ENCODE data around the gene ADGRG6. TPM values are rescaled to one million over a fixed set of nuclear protein-coding genes. Genes with fewer than 3 reads are reported as not detected.

ADGRG6 gene
- total and polyA plus RNA-seq, 2 donors (not counting 3 experiments of a cell fraction or from before 2014, with no cell fraction given): 99.3 to 166 TPM

- H3K4me3 ChIP-seq (replicated peaks in 1 of 3; ENCODE audit: insufficient read depth in 1 of 3, low read depth in 1 of 3, low read length in 3 of 3): no peak overlapping the region
- FAIRE-seq: no peak
- no peak overlapping the region for H3K9ac ChIP-seq (replicated peaks; ENCODE audit: extremely low read depth, insufficient read depth, low read length)
- no peaks in the 10 kb centered on the region for H3K27me3 ChIP-seq (ENCODE audit: control insufficient read depth in 2 of 2, insufficient read depth in 2 of 2, low read length in 2 of 2)
- H3K36me3 ChIP-seq (ENCODE audit: control insufficient read depth in 2 of 2, extremely low read depth in 1 of 2, insufficient read depth in 2 of 2, low read length in 2 of 2): no peaks in the 10 kb centered on the region
- no peak overlapping the region for H2AFZ ChIP-seq (ENCODE audit: low read depth, low read length)
- dilution Hi-C loops (cut with MboI; ENCODE audit: extremely low pct_ligation_motif_present, low sequenced_read_pairs): no loop called here
- CTCF ChIA-PET: interaction anchor here (1.2 to 2.2 kb wide), 4 partner anchors 10 to 19 kb away, joined by 3 to 10 read pairs (median 4); no protein-coding TSS in a partner anchor
- H3K4me1 ChIP-seq (ENCODE audit: control insufficient read depth, extremely low read depth, insufficient read depth, low read length): peaks cover 5% of the 10 kb centered on the region
- H3K27ac ChIP-seq (ENCODE audit: insufficient read depth, low read depth, low read length): no peak overlapping the region
- H3K9me1 ChIP-seq (replicated peaks; ENCODE audit: control insufficient read depth, extremely low read depth, insufficient read depth, low read length): no peaks in the 10 kb centered on the region
- H3K4me2 ChIP-seq (ENCODE audit: insufficient read depth, low read length): no peak overlapping the region
- H3K9me3 ChIP-seq (replicated peaks; ENCODE audit: control insufficient read depth, insufficient read depth, low read length): no peaks in the 10 kb centered on the region
- no TSS peak for BruUV-seq (replicated peaks)
- H4K20me1 ChIP-seq (replicated peaks; ENCODE audit: control insufficient read depth, extremely low read depth, insufficient read depth, low read length): no peaks in the 10 kb centered on the region
- TF ChIP-seq POLR2A (IDR thresholded peaks at IDR 0.05; ENCODE audit: low read depth, low read length): no peak
- TF ChIP-seq, protein P1, sequence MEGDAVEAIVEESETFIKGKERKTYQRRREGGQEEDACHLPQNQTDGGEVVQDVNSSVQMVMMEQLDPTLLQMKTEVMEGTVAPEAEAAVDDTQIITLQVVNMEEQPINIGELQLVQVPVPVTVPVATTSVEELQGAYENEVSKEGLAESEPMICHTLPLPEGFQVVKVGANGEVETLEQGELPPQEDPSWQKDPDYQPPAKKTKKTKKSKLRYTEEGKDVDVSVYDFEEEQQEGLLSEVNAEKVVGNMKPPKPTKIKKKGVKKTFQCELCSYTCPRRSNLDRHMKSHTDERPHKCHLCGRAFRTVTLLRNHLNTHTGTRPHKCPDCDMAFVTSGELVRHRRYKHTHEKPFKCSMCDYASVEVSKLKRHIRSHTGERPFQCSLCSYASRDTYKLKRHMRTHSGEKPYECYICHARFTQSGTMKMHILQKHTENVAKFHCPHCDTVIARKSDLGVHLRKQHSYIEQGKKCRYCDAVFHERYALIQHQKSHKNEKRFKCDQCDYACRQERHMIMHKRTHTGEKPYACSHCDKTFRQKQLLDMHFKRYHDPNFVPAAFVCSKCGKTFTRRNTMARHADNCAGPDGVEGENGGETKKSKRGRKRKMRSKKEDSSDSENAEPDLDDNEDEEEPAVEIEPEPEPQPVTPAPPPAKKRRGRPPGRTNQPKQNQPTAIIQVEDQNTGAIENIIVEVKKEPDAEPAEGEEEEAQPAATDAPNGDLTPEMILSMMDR (IDR thresholded peaks at IDR 0.05; ENCODE audit: extremely low read depth in 1 of 2, insufficient read depth in 1 of 2, low read depth in 1 of 2, low read length in 2 of 2): no peak
- POLR2A ChIA-PET: no interaction called here
- no peak for DNase-seq (ENCODE audit: low read depth, low spot score)
- no peaks in the 10 kb centered on the region for H3K79me2 ChIP-seq (ENCODE audit: control insufficient read depth, insufficient read depth, low read length)
- intact Hi-C loops (cut with micrococcal nuclease): no loop called here
These were observed 21.5 kb upstream of the ADGRG6 start for GRCh38 chr6:142280265-142280664.

DNA sequence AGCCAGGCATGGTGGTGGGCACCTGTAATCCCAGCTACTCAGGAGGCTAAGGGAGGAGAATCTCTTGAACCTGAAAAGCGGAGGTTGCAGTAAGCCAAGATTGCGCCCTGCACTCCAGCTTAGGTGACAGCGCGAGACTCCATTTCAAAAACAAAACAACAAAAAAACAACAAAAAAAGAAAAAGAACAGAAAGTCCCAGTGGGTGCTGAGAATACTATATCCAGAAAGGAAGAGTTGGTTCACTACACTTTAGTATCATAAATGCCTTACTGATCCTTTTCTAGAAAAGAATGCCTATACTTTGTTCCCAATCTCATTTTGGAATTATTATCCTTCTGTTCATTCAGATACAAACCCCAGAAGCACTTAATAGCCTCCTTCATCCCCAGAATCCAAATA, 20.9 kb upstream of the ADGRG6 start:
- dilution Hi-C loops (cut with MboI; ENCODE audit: extremely low pct_ligation_motif_present, low sequenced_read_pairs): no loop called here
- TF ChIP-seq JUN (IDR thresholded peaks at IDR 0.05; ENCODE audit: borderline replicate concordance, insufficient read depth, insufficient read length, low read depth): no peak
- no peak for TF ChIP-seq POLR2A (IDR thresholded peaks at IDR 0.05; ENCODE audit: low read depth, low read length)
- TF ChIP-seq, protein P2, sequence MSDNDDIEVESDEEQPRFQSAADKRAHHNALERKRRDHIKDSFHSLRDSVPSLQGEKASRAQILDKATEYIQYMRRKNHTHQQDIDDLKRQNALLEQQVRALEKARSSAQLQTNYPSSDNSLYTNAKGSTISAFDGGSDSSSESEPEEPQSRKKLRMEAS (IDR thresholded peaks at IDR 0.05; ENCODE audit: insufficient read depth, insufficient read length): no peak
- no peak for TF ChIP-seq GATA2 (IDR thresholded peaks at IDR 0.05; ENCODE audit: insufficient read depth, insufficient read length, low read depth, low read length)
- no peak for TF ChIP-seq EZH2 (IDR thresholded peaks at IDR 0.05; ENCODE audit: borderline replicate concordance, low read depth, low read length, severe bottlenecking)
- TF ChIP-seq MYC (IDR thresholded peaks at IDR 0.05; ENCODE audit: low read depth, low read length): no peak
- no peak for TF ChIP-seq POLR2AphosphoS5 (IDR thresholded peaks at IDR 0.05; ENCODE audit: insufficient read depth, low read depth, low read length)
- TF ChIP-seq, protein P1 (IDR thresholded peaks at IDR 0.05; ENCODE audit: extremely low read depth in 1 of 2, insufficient read depth in 1 of 2, low read depth in 1 of 2, low read length in 2 of 2): no peak
- no peak for TF ChIP-seq FOS (IDR thresholded peaks at IDR 0.05; ENCODE audit: borderline replicate concordance, insufficient read depth, low read length)
- no peaks in the 10 kb centered on the region for H3K9me1 ChIP-seq (replicated peaks; ENCODE audit: control insufficient read depth, extremely low read depth, insufficient read depth, low read length)
- intact Hi-C loops (cut with micrococcal nuclease): no loop called here
- H3K9me3 ChIP-seq (replicated peaks; ENCODE audit: control insufficient read depth, insufficient read depth, low read length): no peaks in the 10 kb centered on the region
- no TSS peak for BruUV-seq (replicated peaks)
- H3K9ac ChIP-seq (replicated peaks; ENCODE audit: extremely low read depth, insufficient read depth, low read length): no peak overlapping the region
- no peak overlapping the region for H3K4me2 ChIP-seq (ENCODE audit: insufficient read depth, low read length)
- no peaks in the 10 kb centered on the region for H3K36me3 ChIP-seq (ENCODE audit: control insufficient read depth in 2 of 2, extremely low read depth in 1 of 2, insufficient read depth in 2 of 2, low read length in 2 of 2)
- DNase-seq (ENCODE audit: low read depth, low spot score) (no peak), FAIRE-seq (no peak)
- no peak overlapping the region for H3K27ac ChIP-seq (ENCODE audit: insufficient read depth, low read depth, low read length)
- CTCF ChIA-PET: interaction anchor here (1.2 to 1.4 kb wide), 2 partner anchors 10 to 17 kb away, joined by 4 read pairs; no protein-coding TSS in a partner anchor
- no peak overlapping the region for H3K4me3 ChIP-seq (replicated peaks in 1 of 3; ENCODE audit: insufficient read depth in 1 of 3, low read depth in 1 of 3, low read length in 3 of 3)
- no peaks in the 10 kb centered on the region for H4K20me1 ChIP-seq (replicated peaks; ENCODE audit: control insufficient read depth, extremely low read depth, insufficient read depth, low read length)
- H3K27me3 ChIP-seq (ENCODE audit: control insufficient read depth in 2 of 2, insufficient read depth in 2 of 2, low read length in 2 of 2): no peaks in the 10 kb centered on the region
- H3K4me1 ChIP-seq (ENCODE audit: control insufficient read depth, extremely low read depth, insufficient read depth, low read length): peaks cover 5% of the 10 kb centered on the region
- no peaks in the 10 kb centered on the region for H3K79me2 ChIP-seq (ENCODE audit: control insufficient read depth, insufficient read depth, low read length)
- no peak overlapping the region for H2AFZ ChIP-seq (ENCODE audit: low read depth, low read length)
- POLR2A ChIA-PET: interaction anchor here (0.6 kb wide), 1 partner anchor 699 kb away, joined by 5 read pairs; no protein-coding TSS in a partner anchor

Measured in endothelial cell of umbilical vein (primary cell).